K562 (cell line): ENCODE data around the gene NRM. TPM values are rescaled to one million over a fixed set of nuclear protein-coding genes. Genes with fewer than 3 reads are reported as not detected.

Experiments used
- GABPB1 ChIP-seq: sonication (generic); formaldehyde crosslinking; IDR thresholded peaks from 2 replicates; pipeline ENCODE4 v1.8.0; 2022; ENCODE audit warnings: mild to moderate bottlenecking, missing genetic modification reagents
- GTF2E2 ChIP-seq: fragments of 200-800 bp; sonication (Bioruptor generic); IDR thresholded peaks from 2 replicates; pipeline ENCODE4 v1.6.1; 2016; ENCODE audit warnings: missing genetic modification characterization, missing compliant biosample characterization
- NR0B1 ChIP-seq: fragments of 450-650 bp; IDR thresholded peaks from one replicate; pipeline ENCODE4 v1.6.1; 2018; ENCODE audit warnings: mild to moderate bottlenecking, moderate library complexity; ENCODE audit not compliant: partially characterized antibody
- POLR2AphosphoS5 ChIP-seq: IDR thresholded peaks from 2 replicates; pipeline ENCODE4 v1.6.1; 2011; ENCODE audit warnings: mild to moderate bottlenecking, low read depth, low read length, moderate library complexity; ENCODE audit not compliant: control insufficient read depth, insufficient read depth
- SRSF1 ChIP-seq: fragments of 200-400 bp; formaldehyde crosslinking; IDR thresholded peaks from 2 replicates; pipeline ENCODE4 v1.6.1; 2017; ENCODE audit warnings: mild to moderate bottlenecking, low read depth, low read length, moderate library complexity
- TFAM ChIP-seq: fragments of 250-450 bp; sonication (Bioruptor Pico); conservative IDR thresholded peaks from 2 replicates; pipeline ENCODE4 v1.5.0; 2021; ENCODE audit warnings: mild to moderate bottlenecking, moderate library complexity
- ZNF146 ChIP-seq: IDR thresholded peaks from one replicate; pipeline ENCODE4 v1.6.1; 2018; ENCODE audit warnings: missing compliant biosample characterization; ENCODE audit not compliant: unreplicated experiment
- ZNF507 ChIP-seq: conservative IDR thresholded peaks from 2 replicates; pipeline ENCODE4 v1.6.1; 2017; ENCODE audit warnings: missing genetic modification characterization, missing compliant biosample characterization
- polyA plus RNA-seq, 8 experiments: library from polyadenylated mRNA; depleted of rRNA in 4 of 8; stranded (reverse) in 5 of 8; unstranded in 3 of 8; fragments of >200 nt; fragmentation: Nextera tagmentation in 2 of 8; fragmentation: Illumina TruSeq in 1 of 8; extraction: Ambion mirVana in 2 of 8; extraction: Trizol in 1 of 8; gene quantifications; 2 replicates each; pipeline versions ENCODE4 v1.2.1 to v1.2.3, GENCODE V29; 2011 to 2014; ENCODE audit warnings: inconsistent platforms in 1 of 8, missing spikeins in 1 of 8
- total RNA-seq, 7 experiments: library from RNA; depleted of rRNA in 6 of 7; stranded (reverse); fragments of >200 nt in 6 of 7; fragmentation: Illumina TruSeq in 2 of 7; extraction: Trizol in 2 of 7; gene quantifications; 2 replicates each; pipeline versions ENCODE4 v1.2.1 to v1.2.3, GENCODE V29; 2011 to 2021; ENCODE audit warnings: low replicate concordance in 1 of 7
- TF ChIP-seq, protein P1 (sequence below): sonication (generic); formaldehyde crosslinking; IDR thresholded peaks from 2 replicates; pipeline ENCODE4 v1.8.1; 2023; ENCODE audit warnings: mild to moderate bottlenecking, missing genetic modification reagents

NRM gene
- total and polyA plus RNA-seq, 9 of the 15 experiments (the other 6 are each of a cell fraction or from before 2014, with no cell fraction given), result 9.7 to 58.2 (median 18.1) TPM

DNA sequence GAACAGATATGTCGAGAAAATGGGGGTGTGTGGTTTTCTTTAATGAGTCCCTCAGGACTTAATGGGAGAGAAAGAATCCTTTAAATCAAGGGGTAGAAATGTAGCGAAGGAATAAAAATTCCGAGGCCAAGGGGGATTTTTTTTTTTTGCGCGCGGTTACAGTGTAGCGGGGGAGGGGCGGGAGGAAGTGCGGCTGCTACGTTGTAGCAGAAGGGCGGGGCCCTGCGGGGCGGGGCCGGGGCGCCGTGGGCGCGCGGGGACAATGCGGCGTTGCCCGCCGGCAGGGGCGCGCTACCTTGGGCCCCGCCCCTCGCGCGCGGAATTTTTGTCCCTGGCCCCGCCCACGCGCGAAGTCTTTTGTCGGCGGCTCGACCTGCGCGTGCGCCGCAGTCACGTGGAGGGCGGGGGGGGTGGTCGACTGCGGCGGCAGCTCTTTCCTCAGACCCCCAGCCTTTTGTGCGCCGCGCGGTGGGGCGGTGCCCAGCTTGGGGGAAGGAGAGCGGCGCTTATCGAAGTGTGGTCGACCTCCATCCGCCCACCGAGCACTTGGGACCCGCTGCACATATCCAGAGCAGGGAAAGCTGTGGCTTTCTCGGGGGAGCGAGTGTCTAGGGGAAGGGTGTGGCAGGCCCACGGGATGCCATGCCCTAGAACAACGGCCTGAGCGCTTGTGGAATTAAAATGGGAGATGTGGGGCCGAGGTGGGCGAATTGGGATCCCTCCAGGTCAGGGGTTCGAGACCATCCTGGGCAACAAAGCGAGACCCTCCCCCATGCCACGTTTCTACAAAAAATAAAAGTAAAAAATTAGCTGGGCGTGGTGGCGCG is 30.6 kb upstream of the NRM start (continued):
- TF ChIP-seq, protein P1, sequence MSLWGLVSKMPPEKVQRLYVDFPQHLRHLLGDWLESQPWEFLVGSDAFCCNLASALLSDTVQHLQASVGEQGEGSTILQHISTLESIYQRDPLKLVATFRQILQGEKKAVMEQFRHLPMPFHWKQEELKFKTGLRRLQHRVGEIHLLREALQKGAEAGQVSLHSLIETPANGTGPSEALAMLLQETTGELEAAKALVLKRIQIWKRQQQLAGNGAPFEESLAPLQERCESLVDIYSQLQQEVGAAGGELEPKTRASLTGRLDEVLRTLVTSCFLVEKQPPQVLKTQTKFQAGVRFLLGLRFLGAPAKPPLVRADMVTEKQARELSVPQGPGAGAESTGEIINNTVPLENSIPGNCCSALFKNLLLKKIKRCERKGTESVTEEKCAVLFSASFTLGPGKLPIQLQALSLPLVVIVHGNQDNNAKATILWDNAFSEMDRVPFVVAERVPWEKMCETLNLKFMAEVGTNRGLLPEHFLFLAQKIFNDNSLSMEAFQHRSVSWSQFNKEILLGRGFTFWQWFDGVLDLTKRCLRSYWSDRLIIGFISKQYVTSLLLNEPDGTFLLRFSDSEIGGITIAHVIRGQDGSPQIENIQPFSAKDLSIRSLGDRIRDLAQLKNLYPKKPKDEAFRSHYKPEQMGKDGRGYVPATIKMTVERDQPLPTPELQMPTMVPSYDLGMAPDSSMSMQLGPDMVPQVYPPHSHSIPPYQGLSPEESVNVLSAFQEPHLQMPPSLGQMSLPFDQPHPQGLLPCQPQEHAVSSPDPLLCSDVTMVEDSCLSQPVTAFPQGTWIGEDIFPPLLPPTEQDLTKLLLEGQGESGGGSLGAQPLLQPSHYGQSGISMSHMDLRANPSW (CRISPR knock-in tag), result peak; percentile 20; the same call in 1 of the 2 replicates
- TF ChIP-seq GABPB1 (CRISPR knock-in tag) (peak; percentile 76; the same call in 1 of the 2 replicates), TFAM (no peak), SRSF1 (no peak), NR0B1 (no peak), ZNF146 (CRISPR knock-in tag) (no peak), POLR2AphosphoS5 (peak; percentile 91), ZNF507 (tag) (no peak), GTF2E2 (tag) (no peak)
